B cell (primary cell): ENCODE data around the gene MAVS. TPM values are rescaled to one million over a fixed set of nuclear protein-coding genes. Genes with fewer than 3 reads are reported as not detected.
A peak's percentile ranks its signal among the peaks of the same experiment; 100 is the strongest.

Experiments used
- ATAC-seq: fragments of 200-7000 bp; cut with Tn5 transposase; one replicate; pipeline ENCODE4 v1.10.0; 2021; ENCODE audit warnings: low read depth, mild to moderate bottlenecking, moderate number of reproducible peaks, moderate library complexity
- CTCF ChIA-PET: fragments of 350-600 bp; sonication (Branson Sonifier 250); formaldehyde crosslinking; loops from one replicate; lab custom pipeline; 2021; ENCODE audit warnings: antibody characterized with exemption, inconsistent platforms; lab: Charles Lee
- POLR2A ChIA-PET: fragments of 350-600 bp; sonication (Branson Sonifier 250); formaldehyde crosslinking; loops from one replicate; lab custom pipeline; 2021; ENCODE audit warnings: antibody characterized with exemption; lab: Charles Lee
- DNase-seq: peaks from one replicate; pipeline ENCODE4 v3.0.0; 2013
- H2AFZ ChIP-seq: 2 replicates; pipeline ENCODE4 v1.6.1; 2012; ENCODE audit warnings: mild to moderate bottlenecking, low read depth, low read length; ENCODE audit not compliant: insufficient read depth, poor library complexity, severe bottlenecking
- H3K27ac ChIP-seq, 2 donors: 1 replicate in 1 of 2; 2 replicates in 1 of 2; pipeline ENCODE4 v1.5.1; 2012 to 2013; ENCODE audit warnings: low read length in 2 of 2, mild to moderate bottlenecking in 2 of 2, moderate library complexity in 1 of 2
- H3K27me3 ChIP-seq, 4 experiments: fragments of 200-600 bp in 1 of 4; sonication (generic) in 1 of 4; replicated peaks in 1 of 4; 1 replicate in 2 of 4; 2 replicates in 2 of 4; pipeline versions ENCODE4 v1.6.1 to v1.7.0; 2013 to 2016; ENCODE audit warnings: low read length in 3 of 4, mild to moderate bottlenecking in 2 of 4, mixed read lengths in 1 of 4, moderate library complexity in 1 of 4; ENCODE audit not compliant: insufficient read depth in 4 of 4, control insufficient read depth in 3 of 4; ENCODE audit errors: control extremely low read depth in 1 of 4
- H3K36me3 ChIP-seq, 2 experiments: replicated peaks in 1 of 2; 1 replicate in 1 of 2; 2 replicates in 1 of 2; pipeline versions ENCODE4 v1.6.1 to v1.7.1; 2013; ENCODE audit warnings: low read length in 1 of 2; ENCODE audit not compliant: insufficient read depth in 2 of 2, control insufficient read depth in 1 of 2; ENCODE audit errors: control extremely low read depth in 1 of 2, extremely low read depth in 1 of 2
- H3K4me1 ChIP-seq, 2 donors: fragments of 200-600 bp in 1 of 2; sonication (generic) in 1 of 2; 1 replicate in 1 of 2; 2 replicates in 1 of 2; pipeline versions ENCODE4 v1.5.1 to v1.6.1; 2013 to 2017; ENCODE audit warnings: low read length in 2 of 2; ENCODE audit not compliant: control insufficient read depth in 2 of 2, insufficient read depth in 2 of 2
- H3K4me2 ChIP-seq: replicated peaks from 2 replicates; pipeline ENCODE3; 2012; ENCODE audit warnings: mild to moderate bottlenecking, low read depth, low read length; ENCODE audit not compliant: poor library complexity, severe bottlenecking
- H3K4me3 ChIP-seq, 5 experiments: fragments of 200-600 bp in 1 of 5; sonication (generic) in 1 of 5; 1 replicate in 3 of 5; 2 replicates in 2 of 5; pipeline versions ENCODE4 v1.5.1 to v1.7.0; 2011 to 2016; ENCODE audit warnings: low read length in 4 of 5, mild to moderate bottlenecking in 4 of 5, low read depth in 2 of 5, control low read depth in 1 of 5, moderate library complexity in 1 of 5; ENCODE audit not compliant: insufficient read depth in 1 of 5; ENCODE audit errors: control extremely low read depth in 1 of 5, extremely low read depth in 1 of 5
- H3K79me2 ChIP-seq: fragments of 200-600 bp; sonication (generic); one replicate; pipeline ENCODE4 v1.6.0; 2016; ENCODE audit warnings: low read length; ENCODE audit not compliant: control insufficient read depth, insufficient read depth
- H3K9ac ChIP-seq: fragments of 200-600 bp; sonication (generic); 2 replicates; pipeline ENCODE4 v1.6.1; 2017; ENCODE audit warnings: mild to moderate bottlenecking, low read length, moderate library complexity
- H3K9me3 ChIP-seq, 3 donors: one replicate each; pipeline versions ENCODE4 v1.6.1 to v1.7.1; 2013; ENCODE audit warnings: low read length in 2 of 3; ENCODE audit not compliant: control insufficient read depth in 2 of 3, insufficient read depth in 1 of 3; ENCODE audit errors: control extremely low read depth in 1 of 3
- H4K20me1 ChIP-seq: 2 replicates; pipeline ENCODE4 v1.6.0; 2012; ENCODE audit warnings: mild to moderate bottlenecking, low read length; ENCODE audit not compliant: insufficient read depth, control insufficient read depth, poor library complexity, severe bottlenecking
- H3K27ac Mint-ChIP-seq: one replicate; pipeline ENCODE4 v1.8.0; 2021; ENCODE audit warnings: mixed read lengths
- H3K27me3 Mint-ChIP-seq: one replicate; pipeline ENCODE4 v1.8.0; 2021; ENCODE audit warnings: mixed read lengths
- H3K4me1 Mint-ChIP-seq: one replicate; pipeline ENCODE4 v1.8.0; 2021; ENCODE audit warnings: mixed read lengths
- H3K4me3 Mint-ChIP-seq: one replicate; pipeline ENCODE4 v1.8.0; 2021; ENCODE audit warnings: mixed read lengths
- H3K9me3 Mint-ChIP-seq: one replicate; pipeline ENCODE4 v1.8.0; 2022; ENCODE audit warnings: mixed read lengths; ENCODE audit not compliant: insufficient read depth
- EZH2 ChIP-seq: IDR thresholded peaks from 2 replicates; pipeline ENCODE4 v1.6.1; 2012; ENCODE audit warnings: borderline replicate concordance, low read depth, mild to moderate bottlenecking, moderate library complexity, low read length; ENCODE audit not compliant: insufficient read depth, poor library complexity, severe bottlenecking
- WGBS: methylation state at CpG from one replicate; pipeline ENCODE4 v1.1.5; 2013; ENCODE audit warnings: missing lambda C conversion rate; ENCODE audit not compliant: insufficient coverage; 5-methylcytosine and 5-hydroxymethylcytosine counted together
- intact Hi-C: fragments of 100-400 bp; cut with micrococcal nuclease; formaldehyde crosslinking; loops from one replicate; pipeline ENCODE4 v1.10.0; 2022
- polyA plus RNA-seq: library from polyadenylated mRNA; depleted of rRNA; stranded (reverse); fragments of >200 nt; gene quantifications from 2 replicates; pipeline ENCODE4 v1.2.3, GENCODE V29; 2012
- total RNA-seq, 2 donors: library from RNA; stranded (reverse); fragments of 120-200 nt in 1 of 2; gene quantifications; 1 replicate in 1 of 2; 2 replicates in 1 of 2; pipeline versions ENCODE4 v1.2.3 to v1.2.4, GENCODE V29; 2013 to 2022
- TF ChIP-seq, protein P1 (sequence below): fragments of 200-600 bp; IDR thresholded peaks from one replicate; pipeline ENCODE4 v1.8.0; 2022; ENCODE audit warnings: antibody characterized with exemption, mild to moderate bottlenecking

Gene MAVS
- total and polyA plus RNA-seq, 2 donors (not counting 1 experiment from before 2014, with no cell fraction given) = 17.2 to 52.2 TPM

DNA sequence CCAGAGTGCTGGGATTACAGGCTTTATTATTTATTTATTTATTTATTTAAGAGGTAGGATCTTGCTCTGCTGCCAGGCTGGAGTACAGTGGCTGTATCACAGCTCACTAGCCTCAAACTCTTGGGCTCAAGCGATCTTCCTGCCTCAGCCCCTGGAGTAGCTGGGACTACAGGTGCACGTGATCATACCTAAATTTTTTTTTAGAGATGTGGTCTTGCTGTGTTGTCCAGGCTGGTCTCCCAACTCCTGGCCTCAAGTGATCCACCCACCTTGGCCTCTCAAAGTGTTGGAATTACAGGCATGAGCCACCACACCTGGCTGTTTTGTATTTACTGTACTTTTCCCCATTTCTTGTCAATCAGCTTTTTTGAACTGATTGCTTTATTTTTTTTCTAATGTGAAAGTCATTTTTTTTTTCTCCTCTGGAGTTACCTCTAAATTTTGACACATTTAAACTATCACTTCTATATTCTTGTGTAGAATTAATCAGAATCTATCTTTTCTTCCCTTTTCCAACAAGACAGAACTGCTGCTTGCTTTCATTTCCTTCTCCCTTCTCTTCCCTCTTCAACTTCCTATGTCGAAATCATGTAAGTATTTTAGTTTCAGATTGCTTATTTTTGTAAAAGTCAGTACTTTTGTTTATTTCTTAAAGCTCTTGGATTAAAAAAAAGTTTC lies 54.5 kb downstream of the MAVS start:
- Histone ChIP-seq H3K4me2 (peak overlapping the region; percentile 40), H3K27me3 (no peaks in the 10 kb centered on the region), H3K9me3 (no peaks in the 10 kb centered on the region), H3K27ac (peak overlapping the region; percentile 29 to 72), H4K20me1 (peaks cover 94% of the 10 kb centered on the region), H3K79me2 (peaks cover 100% of the 10 kb centered on the region), H3K36me3 (peaks cover 0 to 5% of the 10 kb centered on the region in 2 experiments), H3K4me1 (peaks cover 40 to 52% of the 10 kb centered on the region in 2 donors), H2AFZ (no peak overlapping the region), H3K4me3 (peak overlapping the region in 1 of 5 experiments; percentile 25), H3K9ac (peak overlapping the region; percentile 2)
- intact Hi-C loops = no loop called here
- TF ChIP-seq, protein P1, sequence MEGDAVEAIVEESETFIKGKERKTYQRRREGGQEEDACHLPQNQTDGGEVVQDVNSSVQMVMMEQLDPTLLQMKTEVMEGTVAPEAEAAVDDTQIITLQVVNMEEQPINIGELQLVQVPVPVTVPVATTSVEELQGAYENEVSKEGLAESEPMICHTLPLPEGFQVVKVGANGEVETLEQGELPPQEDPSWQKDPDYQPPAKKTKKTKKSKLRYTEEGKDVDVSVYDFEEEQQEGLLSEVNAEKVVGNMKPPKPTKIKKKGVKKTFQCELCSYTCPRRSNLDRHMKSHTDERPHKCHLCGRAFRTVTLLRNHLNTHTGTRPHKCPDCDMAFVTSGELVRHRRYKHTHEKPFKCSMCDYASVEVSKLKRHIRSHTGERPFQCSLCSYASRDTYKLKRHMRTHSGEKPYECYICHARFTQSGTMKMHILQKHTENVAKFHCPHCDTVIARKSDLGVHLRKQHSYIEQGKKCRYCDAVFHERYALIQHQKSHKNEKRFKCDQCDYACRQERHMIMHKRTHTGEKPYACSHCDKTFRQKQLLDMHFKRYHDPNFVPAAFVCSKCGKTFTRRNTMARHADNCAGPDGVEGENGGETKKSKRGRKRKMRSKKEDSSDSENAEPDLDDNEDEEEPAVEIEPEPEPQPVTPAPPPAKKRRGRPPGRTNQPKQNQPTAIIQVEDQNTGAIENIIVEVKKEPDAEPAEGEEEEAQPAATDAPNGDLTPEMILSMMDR = no peak
- TF ChIP-seq EZH2 = no peak
- Mint-ChIP-seq H3K4me1 (peaks cover 71% of the 10 kb centered on the region), H3K27me3 (no peaks in the 10 kb centered on the region), H3K9me3 (no peaks in the 10 kb centered on the region), H3K4me3 (peak overlapping the region; percentile 55), H3K27ac (peak overlapping the region; percentile 54)
- POLR2A ChIA-PET = interaction anchor here (0.7 kb wide), 1 partner anchor 11 kb away, joined by 3 read pairs; no protein-coding TSS in a partner anchor
- ATAC-seq (peak; percentile 28), DNase-seq (no peak)
- CTCF ChIA-PET = no interaction called here
- no CpG with 5 or more reads among the region's 3 CpGs for WGBS
